Esophagus squamous epithelium (tissue), 4 donors: ENCODE data around the gene DNAAF5.

ENCODE experiments used
- POLR2A ChIP-seq, 4 donors: fragments of 450-650 bp; IDR thresholded peaks; one replicate each; pipeline ENCODE4 v1.6.1; 2017; ENCODE audit warnings: antibody characterized with exemption in 4 of 4, mild to moderate bottlenecking in 4 of 4, moderate library complexity in 3 of 4
- TF ChIP-seq, protein P1 (sequence below), 6 experiments: fragments of 450-650 bp in 4 of 6; fragments of 200-600 bp in 2 of 6; sonication (generic) in 2 of 6; IDR thresholded peaks; one replicate each; pipeline ENCODE4 v1.5.1; 2016 to 2019; ENCODE audit warnings: antibody characterized with exemption in 6 of 6, mild to moderate bottlenecking in 4 of 6, moderate library complexity in 4 of 6

- TF ChIP-seq, protein P1, sequence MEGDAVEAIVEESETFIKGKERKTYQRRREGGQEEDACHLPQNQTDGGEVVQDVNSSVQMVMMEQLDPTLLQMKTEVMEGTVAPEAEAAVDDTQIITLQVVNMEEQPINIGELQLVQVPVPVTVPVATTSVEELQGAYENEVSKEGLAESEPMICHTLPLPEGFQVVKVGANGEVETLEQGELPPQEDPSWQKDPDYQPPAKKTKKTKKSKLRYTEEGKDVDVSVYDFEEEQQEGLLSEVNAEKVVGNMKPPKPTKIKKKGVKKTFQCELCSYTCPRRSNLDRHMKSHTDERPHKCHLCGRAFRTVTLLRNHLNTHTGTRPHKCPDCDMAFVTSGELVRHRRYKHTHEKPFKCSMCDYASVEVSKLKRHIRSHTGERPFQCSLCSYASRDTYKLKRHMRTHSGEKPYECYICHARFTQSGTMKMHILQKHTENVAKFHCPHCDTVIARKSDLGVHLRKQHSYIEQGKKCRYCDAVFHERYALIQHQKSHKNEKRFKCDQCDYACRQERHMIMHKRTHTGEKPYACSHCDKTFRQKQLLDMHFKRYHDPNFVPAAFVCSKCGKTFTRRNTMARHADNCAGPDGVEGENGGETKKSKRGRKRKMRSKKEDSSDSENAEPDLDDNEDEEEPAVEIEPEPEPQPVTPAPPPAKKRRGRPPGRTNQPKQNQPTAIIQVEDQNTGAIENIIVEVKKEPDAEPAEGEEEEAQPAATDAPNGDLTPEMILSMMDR (IDR thresholded peaks at IDR 0.05): no peak
- no peak for TF ChIP-seq POLR2A (IDR thresholded peaks at IDR 0.05)
Measured at GRCh38 chr7:746155-747061, 19.9 kb downstream of the DNAAF5 start.
